KG1 (cell line): ENCODE measurements around the gene IKZF3.
"Not testable (repeated sequence)": the region's sequence is repeated elsewhere in the genome, so short reads cannot be mapped to it uniquely, and the experiment has no call there.

Experiments used
- DNase-seq: peaks from one replicate; lab custom pipeline; 2025; lab: John Stamatoyannopoulos, UW

The IKZF3 gene

GRCh38 chr17:39754958-39755553, 109.1 kb downstream of the IKZF3 start:
- no peak for DNase-seq

GRCh38 chr17:39754161-39754957, 109.8 kb downstream of the IKZF3 start:
- DNase-seq = peak; percentile 99

- DNase-seq = peak; percentile 67
Measured at GRCh38 chr17:39753514-39754160, 110.5 kb downstream of the IKZF3 start.

GRCh38 chr17:39752241-39752881, 111.8 kb downstream of the IKZF3 start:
- DNase-seq = no peak

GRCh38 chr17:39751637-39752036, 112.5 kb downstream of the IKZF3 start:
- DNase-seq = no peak

- no peak for DNase-seq
Measured at GRCh38 chr17:39751016-39751543, 113.0 kb downstream of the IKZF3 start.

- no peak for DNase-seq
Measured at GRCh38 chr17:39750131-39751015, 113.7 kb downstream of the IKZF3 start.

GRCh38 chr17:39748444-39749034, 115.6 kb downstream of the IKZF3 start:
- DNase-seq = not testable (repeated sequence)

GRCh38 chr17:39747745-39748144, 116.4 kb downstream of the IKZF3 start:
- no peak for DNase-seq

- no peak for DNase-seq
Measured at GRCh38 chr17:39746145-39746461, 118.0 kb downstream of the IKZF3 start.

GRCh38 chr17:39745335-39746144, 118.6 kb downstream of the IKZF3 start:
- DNase-seq = no peak

- DNase-seq = no peak
Measured at GRCh38 chr17:39744836-39745215, 119.3 kb downstream of the IKZF3 start.

- no peak for DNase-seq
Measured at GRCh38 chr17:39744075-39744835, 119.9 kb downstream of the IKZF3 start.

- no peak for DNase-seq
Measured at GRCh38 chr17:39742856-39743436, 121.2 kb downstream of the IKZF3 start.

GRCh38 chr17:39742126-39742855, 121.8 kb downstream of the IKZF3 start:
- DNase-seq = no peak

GRCh38 chr17:39740357-39741111, 123.6 kb downstream of the IKZF3 start:
- DNase-seq = no peak

GRCh38 chr17:39739885-39740356, 124.2 kb downstream of the IKZF3 start:
- DNase-seq = no peak
